Occipital lobe (tissue), 2 donors: Measurements from ENCODE around the gene MLLT1. TPM values are rescaled to one million over a fixed set of nuclear protein-coding genes. Genes with fewer than 3 reads are reported as not detected.
A peak's percentile ranks its signal among the peaks of the same experiment; 100 is the strongest.

Experiments used
- DNase-seq: peaks from one replicate; lab custom pipeline; 2025; lab: John Stamatoyannopoulos, UW
- total RNA-seq: library from RNA; depleted of rRNA; stranded (reverse); fragments of >200 nt; gene quantifications from one replicate; pipeline ENCODE4 v1.2.3, GENCODE V29; 2014

The MLLT1 gene
- total RNA-seq, 1 donor from 2014 or later, result 8.6 TPM

DNA sequence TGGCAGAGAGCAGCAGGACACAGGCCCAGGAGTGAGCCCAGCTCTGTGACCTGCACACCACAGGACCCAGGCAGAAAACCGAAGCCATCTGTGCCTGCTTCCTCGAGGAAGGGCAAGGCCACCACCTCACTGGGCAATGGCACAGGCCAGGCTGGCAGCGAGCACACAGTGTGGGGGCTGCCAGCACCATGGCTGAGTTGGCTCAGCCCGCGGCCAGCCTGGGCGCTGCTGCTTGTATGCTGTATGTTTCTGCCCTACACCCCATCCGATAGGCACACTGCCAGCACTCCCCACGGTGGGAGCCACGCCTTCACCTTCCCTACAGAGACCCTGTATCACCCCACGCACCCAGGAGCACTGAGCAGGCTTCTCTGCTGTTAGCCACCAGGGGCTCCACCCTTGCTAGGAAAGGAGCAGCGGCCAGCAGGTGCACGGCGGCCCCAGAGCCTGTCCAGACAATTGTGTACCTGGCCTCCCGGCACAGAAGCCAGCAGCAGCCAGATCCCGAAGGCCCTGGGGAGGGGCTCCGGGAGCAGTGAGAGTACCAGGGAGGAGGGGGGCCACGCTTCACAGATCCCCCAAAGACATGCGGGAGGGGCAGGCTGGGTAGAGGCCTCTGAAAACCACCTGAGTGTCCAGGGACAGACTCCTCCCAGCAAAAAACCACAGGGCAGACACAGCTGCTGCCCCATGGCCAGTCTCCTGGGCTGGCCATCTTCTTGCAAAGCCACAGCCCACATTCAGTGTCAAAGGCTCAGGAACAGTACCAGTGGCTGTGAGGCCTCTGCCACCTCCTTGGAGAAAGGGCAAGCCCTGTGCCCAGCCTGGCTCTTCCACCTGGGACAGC lies 56.1 kb downstream of the MLLT1 start:
- no peak for DNase-seq

DNA sequence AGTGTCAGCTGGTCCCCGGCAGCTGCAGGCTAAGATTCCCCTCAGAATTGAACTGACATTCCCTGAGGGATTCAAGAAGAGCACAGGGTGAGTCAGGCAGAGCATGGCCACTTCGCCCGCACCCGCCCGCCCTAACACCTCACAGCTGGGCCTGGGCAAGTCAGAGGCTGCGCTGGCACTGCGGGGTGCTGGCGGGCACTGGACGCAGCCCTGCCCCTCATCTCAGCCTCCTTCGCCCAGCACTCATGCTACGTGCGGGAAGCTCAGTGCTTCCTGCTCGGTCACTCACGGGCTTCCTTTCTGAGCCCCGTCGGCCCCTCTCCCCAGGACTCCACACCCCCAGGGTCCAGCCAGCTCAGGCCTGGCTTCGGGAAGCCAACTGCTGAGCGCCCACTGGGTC lies 56.9 kb downstream of the MLLT1 start:
- no peak for DNase-seq

- no peak for DNase-seq
Observed at GRCh38 chr19:6221878-6222746, 57.7 kb downstream of the MLLT1 start.

DNA sequence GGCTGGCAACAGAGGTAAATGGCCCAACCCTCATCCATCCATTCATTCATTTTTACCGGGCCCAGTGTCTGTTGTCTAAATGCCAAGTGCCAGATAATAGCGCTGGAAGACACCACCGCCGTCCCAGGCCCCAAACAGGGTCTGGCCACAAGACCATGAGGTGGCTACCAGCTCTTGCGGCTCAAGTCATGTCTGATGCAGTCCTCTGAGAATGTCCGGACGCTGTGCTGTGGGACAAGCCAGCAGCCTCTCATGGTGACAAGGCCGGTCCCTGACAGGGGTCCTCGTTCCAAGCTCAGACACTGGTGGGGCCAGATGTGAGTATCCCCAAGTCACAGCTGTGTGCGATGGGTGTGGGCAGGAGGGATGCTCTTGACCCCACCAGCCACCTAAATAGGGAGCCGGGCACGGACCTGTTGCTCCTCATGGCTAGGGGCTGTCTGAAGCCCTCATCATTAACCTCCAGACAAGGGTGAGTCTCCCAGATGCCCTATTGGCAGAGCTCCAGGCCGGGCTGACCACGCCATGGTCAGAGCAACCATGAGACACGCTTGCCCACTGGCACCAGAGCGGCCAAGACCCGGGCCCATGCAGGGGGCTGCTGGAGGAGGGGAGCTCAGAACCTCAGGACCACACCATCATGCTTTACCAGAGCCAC lies 58.4 kb downstream of the MLLT1 start:
- DNase-seq, result no peak

- DNase-seq, result no peak
Observed at GRCh38 chr19:6220385-6221191, 59.2 kb downstream of the MLLT1 start.

GRCh38 chr19:6219586-6220290 lies 60.0 kb downstream of the MLLT1 start:
- no peak for DNase-seq

DNA sequence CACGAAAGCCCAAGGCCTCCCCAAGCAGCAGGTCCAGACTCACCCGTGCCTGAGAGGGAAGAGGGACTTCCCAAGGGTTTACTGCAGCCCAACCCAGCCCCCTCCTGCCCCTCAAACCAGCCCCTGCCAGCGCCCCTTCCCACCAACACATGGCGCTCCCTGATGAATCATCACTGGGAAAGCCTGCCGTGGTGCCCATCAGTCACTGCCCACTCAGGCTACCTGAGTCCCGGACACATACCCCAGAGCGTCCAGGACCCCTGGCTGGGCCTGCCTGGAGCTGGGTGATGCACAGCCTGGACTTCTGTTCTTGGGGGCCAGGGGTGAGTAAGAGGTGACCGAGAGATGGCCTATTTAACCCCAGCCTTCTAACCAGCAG lies 60.6 kb downstream of the MLLT1 start:
- DNase-seq, result no peak

DNA sequence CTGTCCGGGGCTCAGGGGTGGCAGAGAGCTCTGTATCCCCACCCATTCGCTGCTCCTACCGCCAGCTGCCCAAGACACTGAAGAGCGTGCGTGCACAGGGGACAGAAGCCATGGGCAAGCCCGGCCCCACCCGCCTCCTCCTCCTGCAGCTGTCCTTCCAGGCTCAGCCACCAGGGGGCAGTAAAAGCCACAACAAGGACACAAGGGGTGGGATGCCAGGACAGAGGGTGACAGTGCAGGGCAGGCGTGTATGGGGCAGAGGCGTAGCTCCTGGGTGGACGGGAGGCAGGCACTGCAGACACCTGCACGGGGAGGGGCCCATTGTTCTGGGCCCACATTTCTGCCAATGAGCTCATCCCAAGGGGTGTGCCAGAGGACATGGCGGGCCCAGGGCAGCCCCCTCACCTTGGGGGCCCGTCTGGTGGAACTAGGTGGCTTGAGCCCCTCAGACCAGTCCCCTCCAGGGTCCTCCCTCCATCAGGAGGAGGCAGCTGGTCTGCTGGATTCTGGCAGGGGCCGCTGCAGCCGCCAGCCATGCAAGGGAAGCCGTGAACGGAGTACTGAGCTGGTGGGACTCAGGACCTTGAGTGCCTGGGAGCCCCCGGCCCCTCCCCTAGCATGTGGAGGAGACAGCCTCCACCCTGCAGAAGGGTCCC lies 61.2 kb downstream of the MLLT1 start:
- DNase-seq, result peak; percentile 75

- no peak for DNase-seq
Observed at GRCh38 chr19:6217752-6218334, 61.9 kb downstream of the MLLT1 start.

DNA sequence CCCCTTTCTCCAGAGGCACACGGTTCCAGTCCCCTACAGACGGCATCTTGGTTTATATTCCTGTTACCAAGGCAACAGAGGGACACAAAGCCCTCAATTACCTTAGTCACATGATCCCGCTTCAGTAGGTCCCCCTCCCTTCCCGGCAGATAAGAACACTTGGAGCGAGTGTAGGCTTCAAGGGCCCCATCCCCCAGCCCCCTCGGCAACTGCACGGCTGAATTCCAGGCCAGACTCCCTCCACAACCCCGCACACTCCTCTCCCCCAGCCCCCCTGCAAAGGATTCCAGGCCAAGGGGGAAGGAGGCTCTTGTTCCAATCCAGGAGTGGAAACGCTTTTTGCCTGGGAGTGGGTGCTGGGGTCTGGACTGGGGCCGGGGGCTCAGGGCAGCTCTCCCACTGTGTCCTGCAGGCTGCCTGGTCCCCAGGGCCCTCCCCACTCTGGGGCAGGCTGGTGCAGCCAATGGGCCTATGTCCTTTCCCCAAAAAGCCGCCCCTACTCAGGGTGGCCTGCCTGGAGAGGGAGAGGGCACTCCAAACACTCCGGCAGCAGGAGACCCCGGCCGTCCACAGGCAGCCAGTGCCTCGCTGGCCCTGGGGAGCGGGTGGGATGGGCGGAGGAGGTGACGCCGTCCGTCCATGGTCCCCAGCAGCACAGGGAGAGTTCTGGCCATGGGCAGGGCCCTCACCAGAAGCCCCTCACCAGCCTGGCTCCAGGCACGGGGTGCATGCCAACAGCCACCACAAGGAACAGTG lies 62.6 kb downstream of the MLLT1 start:
- no peak for DNase-seq

GRCh38 chr19:6216236-6216995 lies 63.4 kb downstream of the MLLT1 start:
- DNase-seq, result no peak

- no peak for DNase-seq
Observed at GRCh38 chr19:6215701-6216235, 64.0 kb downstream of the MLLT1 start.

GRCh38 chr19:6214881-6215541 lies 64.8 kb downstream of the MLLT1 start:
- DNase-seq, result no peak

GRCh38 chr19:6213696-6214641 lies 65.8 kb downstream of the MLLT1 start:
- DNase-seq, result no peak

DNA sequence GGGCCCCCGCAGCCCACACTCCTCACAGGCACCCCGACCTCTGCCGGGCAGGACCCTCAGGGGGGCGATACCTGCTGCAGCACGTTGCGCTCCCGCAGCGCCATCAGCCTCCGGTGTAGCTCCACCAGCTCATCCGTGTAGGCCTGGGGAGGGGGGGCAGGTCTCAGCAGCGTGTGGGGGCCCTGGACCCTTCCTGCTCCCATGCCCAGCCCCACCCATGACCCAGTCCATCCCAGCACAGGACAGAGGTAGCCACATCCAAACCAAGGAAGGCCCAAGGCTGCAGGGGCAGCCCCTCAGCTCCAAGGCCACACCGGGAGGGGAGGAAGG lies 66.5 kb downstream of the MLLT1 start:
- DNase-seq, result no peak
